ENCODE results near the gene NOL9.
A peak's percentile ranks its signal among the peaks of the same experiment; 100 is the strongest.
"Not testable (repeated sequence)": the region's sequence is repeated elsewhere in the genome, so short reads cannot be mapped to it uniquely, and the experiment has no call there.

NOL9 gene

GRCh38 chr1:6554031-6554906, at the start of gene NOL9:
TSS of gene NOL9 (minus strand) at chr1:6554513. CDS start at chr1:6554502, 11 bp downstream.
- peak; percentile 85 to 88 for DNase-seq

GRCh38 chr1:6603238-6603914, 49.1 kb upstream of the NOL9 start:
- DNase-seq, result peak; percentile 76 to 81

GRCh38 chr1:6602669-6603237, 48.4 kb upstream of the NOL9 start, which contains the start of gene KLHL21:
TSS of gene KLHL21 (minus strand) at chr1:6602869. CDS start at chr1:6602817, 52 bp downstream.
- DNase-seq, result peak; percentile 77 to 81

- DNase-seq, result no peak
Measured at GRCh38 chr1:6601923-6602668, 47.8 kb upstream of the NOL9 start.

- peak; percentile 58 to 76 for DNase-seq
Measured at GRCh38 chr1:6601049-6601922, 47.0 kb upstream of the NOL9 start.

- no peak for DNase-seq
Measured at GRCh38 chr1:6600410-6601048, 46.2 kb upstream of the NOL9 start.

DNA sequence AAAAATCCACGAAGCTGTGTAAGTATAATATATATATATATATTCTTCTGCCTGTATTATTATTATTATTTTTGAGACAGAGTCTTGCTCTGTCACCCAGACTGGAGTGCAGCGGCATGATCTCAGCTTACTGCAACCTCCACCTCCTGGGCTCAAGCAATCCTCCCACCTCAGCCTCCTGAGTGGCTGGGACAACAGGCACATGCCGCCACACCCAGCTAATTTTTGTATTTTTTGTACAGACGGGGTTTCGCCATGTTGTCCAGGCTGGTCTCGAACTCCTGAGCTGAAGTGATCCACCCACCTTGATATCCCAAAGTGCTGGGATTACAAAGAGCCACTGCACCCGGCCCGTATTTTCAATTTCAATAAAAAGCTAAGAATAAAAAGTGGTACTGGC, 45.7 kb upstream of the NOL9 start:
- DNase-seq, result not testable (repeated sequence)

- peak; percentile 89 to 92 for DNase-seq
Measured at GRCh38 chr1:6599141-6599975, 45.0 kb upstream of the NOL9 start.

DNA sequence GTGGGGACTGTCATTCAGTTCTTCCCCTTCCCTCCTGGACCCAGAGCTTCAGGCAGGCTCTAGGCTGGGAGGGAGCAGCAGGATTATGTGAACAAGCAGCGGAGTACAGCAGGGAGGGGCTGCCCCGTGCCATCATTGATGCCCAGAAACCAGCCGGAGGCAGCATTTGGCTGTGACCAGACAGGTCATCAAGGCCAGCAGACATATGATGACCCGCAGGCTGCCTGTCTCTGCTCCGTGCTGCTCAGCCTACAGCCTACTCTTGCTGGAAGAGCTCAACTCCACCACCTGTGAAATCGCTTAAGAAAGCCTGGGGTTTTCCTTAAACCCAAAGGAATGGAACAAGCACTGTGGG, 43.4 kb upstream of the NOL9 start:
- DNase-seq, result no peak

- no peak for DNase-seq
Measured at GRCh38 chr1:6596886-6597776, 42.8 kb upstream of the NOL9 start.

GRCh38 chr1:6596351-6596750, 42.0 kb upstream of the NOL9 start:
- no peak for DNase-seq

DNA sequence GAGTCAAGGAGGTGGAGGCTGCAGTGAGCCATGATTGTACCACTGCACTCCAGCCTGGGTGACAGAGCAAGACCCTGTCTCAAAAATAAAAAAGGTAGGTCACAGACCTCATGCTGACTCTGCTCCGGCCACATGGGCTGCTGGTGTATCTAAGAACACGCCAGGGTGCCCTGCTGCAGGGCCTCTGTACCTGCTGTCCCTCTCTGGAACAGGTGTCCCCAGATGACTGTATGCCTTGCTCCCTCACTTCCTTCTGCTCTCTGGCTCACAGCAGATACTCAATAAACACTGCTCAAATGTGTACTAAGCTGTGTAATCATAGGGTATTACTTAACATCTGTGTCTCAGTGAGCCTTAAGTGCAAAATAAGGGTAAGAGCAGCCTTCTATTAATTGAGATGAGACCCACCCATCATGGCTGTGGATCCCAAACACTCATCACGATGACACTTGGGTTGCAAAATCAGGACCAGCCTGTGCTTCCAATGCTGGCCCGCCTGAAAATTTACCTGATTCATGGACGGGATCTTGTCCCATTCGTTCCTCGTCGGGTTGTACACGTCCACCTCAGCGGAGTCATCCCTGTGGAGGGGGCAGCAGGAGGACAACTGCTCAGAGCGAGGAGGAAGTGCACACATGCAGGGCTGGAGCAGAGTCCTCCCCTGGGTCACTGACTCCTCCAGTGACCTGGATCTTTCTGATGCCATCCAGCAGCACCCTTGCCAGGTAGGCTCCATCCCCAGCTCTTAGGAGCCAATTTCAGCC, 40.8 kb upstream of the NOL9 start:
- no peak for DNase-seq

GRCh38 chr1:6593810-6594209, 39.5 kb upstream of the NOL9 start:
- no peak for DNase-seq

- DNase-seq, result no peak
Measured at GRCh38 chr1:6592865-6593593, 38.7 kb upstream of the NOL9 start.

DNA sequence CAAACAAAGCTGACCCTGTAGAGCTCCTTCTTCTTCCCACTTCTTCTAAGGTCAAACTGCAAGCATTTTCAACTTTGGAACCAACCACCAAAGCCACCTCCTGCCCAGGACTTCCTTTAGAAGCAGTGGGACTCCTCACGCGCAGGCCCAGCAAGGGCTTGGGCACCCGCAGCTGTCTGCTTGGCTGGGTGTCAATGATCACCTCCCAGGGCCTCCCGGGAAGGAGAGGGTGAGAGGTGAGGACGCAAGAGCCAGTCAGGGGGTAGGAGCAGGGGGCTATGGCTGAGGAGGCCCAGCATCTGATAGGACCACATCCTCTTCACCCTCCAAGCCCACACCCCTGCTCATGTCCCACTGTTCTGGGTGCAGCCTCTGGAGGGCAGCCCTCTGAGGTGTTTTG, 38.1 kb upstream of the NOL9 start:
- DNase-seq, result no peak

- DNase-seq, result no peak
Measured at GRCh38 chr1:6591644-6592043, 37.3 kb upstream of the NOL9 start.

GRCh38 chr1:6591222-6591621, 36.9 kb upstream of the NOL9 start:
- peak; percentile 17 to 19 for DNase-seq

DNA sequence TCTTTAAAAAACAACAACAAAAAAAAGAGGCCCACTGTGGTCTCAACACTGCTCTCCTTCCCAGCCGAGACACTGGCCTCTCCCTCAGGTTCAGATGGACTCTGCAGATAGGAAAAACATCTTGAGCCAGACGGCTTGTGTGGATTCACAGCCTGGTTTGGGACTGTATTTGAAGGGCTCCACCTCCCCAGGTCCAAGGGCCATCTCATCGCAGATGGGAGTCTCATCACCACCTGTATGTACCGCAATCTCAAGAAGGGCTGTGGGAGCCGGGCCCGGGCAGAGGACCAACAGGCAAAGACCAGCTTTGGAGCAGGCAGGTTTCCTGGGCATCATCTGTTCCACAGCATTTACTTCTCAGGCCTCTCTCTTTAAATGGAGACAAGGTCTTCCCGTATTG, 35.7 kb upstream of the NOL9 start:
- no peak for DNase-seq
